PC-3 (cell line): ENCODE results near the gene ARHGDIB. TPM values are rescaled to one million over a fixed set of nuclear protein-coding genes. Genes with fewer than 3 reads are reported as not detected.

ENCODE experiments used
- ATAC-seq: fragments of 200-7000 bp; cut with Tn5 transposase; 2 replicates; pipeline ENCODE4 v1.9.1; 2020; ENCODE audit warnings: mild to moderate bottlenecking, moderate library complexity
- BruUV-seq: library from RNA; stranded (reverse); fragments of 400-500 nt; replicated peaks from 2 replicates; lab custom pipeline; 2021; lab: Mats Ljungman, UMichigan
- CTCF ChIA-PET: fragments of 300-600 bp; sonication (Branson Sonifier 250); formaldehyde crosslinking; loops from one replicate; lab custom pipeline; 2022; ENCODE audit warnings: antibody characterized with exemption; lab: Charles Lee
- POLR2A ChIA-PET: fragments of 300-600 bp; sonication (Branson Sonifier 250); formaldehyde crosslinking; loops from one replicate; lab custom pipeline; 2022; ENCODE audit warnings: antibody characterized with exemption; ENCODE audit not compliant: unreplicated experiment; lab: Charles Lee
- DNase-seq: peaks from one replicate; pipeline ENCODE4 v3.0.0-alpha.2; 2015
- H2AFZ ChIP-seq: fragments of 300-600 bp; sonication (generic); 2 replicates; pipeline ENCODE4 v1.6.0; 2016; ENCODE audit warnings: antibody characterized with exemption, low read length
- H3F3A ChIP-seq: fragments of 300-600 bp; sonication (generic); one replicate; pipeline ENCODE4 v1.6.0; 2017; ENCODE audit warnings: antibody characterized with exemption, low read length, control low read depth, mild to moderate bottlenecking; ENCODE audit not compliant: unreplicated experiment
- H3K27ac ChIP-seq: fragments of 300-600 bp; sonication (generic); 2 replicates; pipeline ENCODE4 v1.5.1; 2016; ENCODE audit warnings: mild to moderate bottlenecking, low read length
- H3K27me3 ChIP-seq: fragments of 300-600 bp; sonication (generic); 2 replicates; pipeline ENCODE4 v1.6.1; 2016; ENCODE audit warnings: low read length, mixed read lengths
- H3K36me3 ChIP-seq: fragments of 300-600 bp; sonication (generic); 2 replicates; pipeline ENCODE4 v1.6.1; 2016; ENCODE audit warnings: low read depth, mixed run types, low read length, mixed read lengths
- H3K4me1 ChIP-seq: fragments of 300-600 bp; sonication (generic); 2 replicates; pipeline ENCODE4 v1.5.1; 2016; ENCODE audit warnings: low read length; ENCODE audit not compliant: insufficient read depth
- H3K4me2 ChIP-seq: fragments of 300-600 bp; sonication (generic); 2 replicates; pipeline ENCODE4 v1.6.0; 2016; ENCODE audit warnings: low read length
- H3K4me3 ChIP-seq: fragments of 300-600 bp; sonication (generic); 2 replicates; pipeline ENCODE4 v1.5.1; 2016; ENCODE audit warnings: mild to moderate bottlenecking, low read length, mixed read lengths
- H3K79me2 ChIP-seq: fragments of 300-600 bp; sonication (generic); 2 replicates; pipeline ENCODE4 v1.6.1; 2017; ENCODE audit warnings: low read length, mixed read lengths
- H3K9ac ChIP-seq: fragments of 300-600 bp; sonication (generic); 2 replicates; pipeline ENCODE4 v1.6.0; 2016; ENCODE audit warnings: mild to moderate bottlenecking, low read length
- H3K9me2 ChIP-seq: fragments of 300-600 bp; sonication (generic); replicated peaks from 2 replicates; pipeline ENCODE4 v1.6.1; 2016; ENCODE audit warnings: mixed run types, low read length, mixed read lengths
- H3K9me3 ChIP-seq: fragments of 300-600 bp; sonication (generic); 2 replicates; pipeline ENCODE4 v1.6.1; 2016; ENCODE audit warnings: low read length, mixed read lengths
- H4K20me1 ChIP-seq: fragments of 300-600 bp; sonication (generic); 2 replicates; pipeline ENCODE4 v1.6.1; 2016; ENCODE audit warnings: low read length, mixed read lengths
- EZH2 ChIP-seq: fragments of 300-600 bp; sonication (generic); IDR thresholded peaks from one replicate; pipeline ENCODE4 v1.6.1; 2017; ENCODE audit warnings: antibody characterized with exemption, mild to moderate bottlenecking, low read length; ENCODE audit not compliant: unreplicated experiment
- EZH2phosphoT487 ChIP-seq: fragments of 300-600 bp; sonication (generic); IDR thresholded peaks from 2 replicates; pipeline ENCODE4 v1.6.1; 2018; ENCODE audit warnings: mild to moderate bottlenecking, antibody characterized with exemption, low read length, borderline replicate concordance
- intact Hi-C: fragments of 100-400 bp; cut with micrococcal nuclease; formaldehyde crosslinking; loops from 2 replicates; pipeline ENCODE4 v1.9.0; 2023
- total RNA-seq: library from RNA; depleted of rRNA; stranded (reverse); fragments of >200 nt; gene quantifications from 2 replicates; pipeline ENCODE4 v1.2.3, GENCODE V29; 2014
- TF ChIP-seq, protein P1 (sequence below): fragments of 300-600 bp; sonication (generic); conservative IDR thresholded peaks from 2 replicates; pipeline ENCODE4 v1.5.1; 2017; ENCODE audit warnings: antibody characterized with exemption, low read depth, mild to moderate bottlenecking, low read length

The ARHGDIB gene
- total RNA-seq, 1 experiment from 2014 or later, result 10.4 TPM

DNA sequence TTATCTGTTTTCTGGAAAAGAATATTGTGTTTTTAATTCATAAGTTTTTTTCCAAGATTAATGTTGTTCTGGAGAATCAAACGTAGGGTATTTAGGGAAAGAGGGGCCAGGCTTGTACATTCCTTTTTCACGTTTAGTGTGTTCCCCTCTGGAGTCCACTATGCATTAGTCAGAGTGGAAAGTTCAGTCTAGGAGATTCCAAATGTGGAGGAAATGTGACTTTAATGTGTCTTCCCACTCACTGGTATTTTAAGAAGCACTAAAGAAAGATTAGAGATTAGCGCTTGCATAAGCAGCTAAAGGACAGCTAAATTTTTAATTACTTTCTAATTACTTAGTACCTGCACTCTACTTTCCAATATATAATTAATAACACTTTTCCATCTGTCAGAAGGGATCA lies 7.1 kb upstream of the ARHGDIB start:
- TF ChIP-seq EZH2phosphoT487 (no peak), EZH2 (no peak)
- TF ChIP-seq, protein P1, sequence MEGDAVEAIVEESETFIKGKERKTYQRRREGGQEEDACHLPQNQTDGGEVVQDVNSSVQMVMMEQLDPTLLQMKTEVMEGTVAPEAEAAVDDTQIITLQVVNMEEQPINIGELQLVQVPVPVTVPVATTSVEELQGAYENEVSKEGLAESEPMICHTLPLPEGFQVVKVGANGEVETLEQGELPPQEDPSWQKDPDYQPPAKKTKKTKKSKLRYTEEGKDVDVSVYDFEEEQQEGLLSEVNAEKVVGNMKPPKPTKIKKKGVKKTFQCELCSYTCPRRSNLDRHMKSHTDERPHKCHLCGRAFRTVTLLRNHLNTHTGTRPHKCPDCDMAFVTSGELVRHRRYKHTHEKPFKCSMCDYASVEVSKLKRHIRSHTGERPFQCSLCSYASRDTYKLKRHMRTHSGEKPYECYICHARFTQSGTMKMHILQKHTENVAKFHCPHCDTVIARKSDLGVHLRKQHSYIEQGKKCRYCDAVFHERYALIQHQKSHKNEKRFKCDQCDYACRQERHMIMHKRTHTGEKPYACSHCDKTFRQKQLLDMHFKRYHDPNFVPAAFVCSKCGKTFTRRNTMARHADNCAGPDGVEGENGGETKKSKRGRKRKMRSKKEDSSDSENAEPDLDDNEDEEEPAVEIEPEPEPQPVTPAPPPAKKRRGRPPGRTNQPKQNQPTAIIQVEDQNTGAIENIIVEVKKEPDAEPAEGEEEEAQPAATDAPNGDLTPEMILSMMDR, result no peak
- BruUV-seq, result no TSS peak
- Histone ChIP-seq H3K79me2 (no peaks in the 10 kb centered on the region), H3K9ac (no peak overlapping the region), H4K20me1 (no peaks in the 10 kb centered on the region), H3K27me3 (no peaks in the 10 kb centered on the region), H3K4me3 (no peak overlapping the region), H3K9me2 (no peaks in the 10 kb centered on the region), H3K36me3 (no peaks in the 10 kb centered on the region), H3K4me1 (no peaks in the 10 kb centered on the region), H3K4me2 (no peak overlapping the region), H3K9me3 (no peaks in the 10 kb centered on the region), H3K27ac (no peak overlapping the region), H2AFZ (no peak overlapping the region), H3F3A (no peaks in the 10 kb centered on the region)
- intact Hi-C loops, result no loop called here
- no peak for DNase-seq
- ChIA-PET CTCF (no interaction called here), POLR2A (no interaction called here)
- ATAC-seq, result no peak

DNA sequence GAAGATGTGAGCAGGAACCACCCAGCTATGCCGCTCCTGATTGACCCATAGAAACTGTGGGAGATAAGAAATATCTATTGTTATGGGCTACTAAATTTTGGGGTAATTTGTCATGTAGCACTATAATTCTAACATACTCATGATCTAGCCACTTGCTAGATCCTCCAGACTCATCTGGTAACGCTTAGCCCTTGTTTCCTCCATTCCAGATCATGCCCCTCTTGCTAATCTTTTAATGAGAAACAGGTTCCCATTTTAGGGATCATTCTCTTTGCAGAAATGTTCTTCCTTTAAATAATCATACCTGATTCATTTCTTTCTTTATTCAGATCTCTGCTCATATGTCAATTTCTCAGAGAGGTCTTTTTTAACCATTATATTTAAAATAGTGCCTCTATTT lies 3.8 kb upstream of the ARHGDIB start:
- ATAC-seq (no peak), DNase-seq (no peak)
- H3K9me3 ChIP-seq, result no peaks in the 10 kb centered on the region
- TF ChIP-seq, protein P1, result no peak
- TF ChIP-seq EZH2 (no peak), EZH2phosphoT487 (no peak)
- no peaks in the 10 kb centered on the region for H3F3A ChIP-seq
- ChIA-PET POLR2A (no interaction called here), CTCF (no interaction called here)
- intact Hi-C loops, result no loop called here
- no peaks in the 10 kb centered on the region for H3K9me2 ChIP-seq
- BruUV-seq, result no TSS peak
- no peak overlapping the region for H3K27ac ChIP-seq
- H3K79me2 ChIP-seq, result no peaks in the 10 kb centered on the region
- no peaks in the 10 kb centered on the region for H3K36me3 ChIP-seq
- no peak overlapping the region for H3K4me3 ChIP-seq
- no peak overlapping the region for H3K9ac ChIP-seq
- no peak overlapping the region for H2AFZ ChIP-seq
- no peaks in the 10 kb centered on the region for H4K20me1 ChIP-seq
- H3K4me1 ChIP-seq, result peaks cover 17% of the 10 kb centered on the region
- H3K27me3 ChIP-seq, result no peaks in the 10 kb centered on the region
- no peak overlapping the region for H3K4me2 ChIP-seq

DNA sequence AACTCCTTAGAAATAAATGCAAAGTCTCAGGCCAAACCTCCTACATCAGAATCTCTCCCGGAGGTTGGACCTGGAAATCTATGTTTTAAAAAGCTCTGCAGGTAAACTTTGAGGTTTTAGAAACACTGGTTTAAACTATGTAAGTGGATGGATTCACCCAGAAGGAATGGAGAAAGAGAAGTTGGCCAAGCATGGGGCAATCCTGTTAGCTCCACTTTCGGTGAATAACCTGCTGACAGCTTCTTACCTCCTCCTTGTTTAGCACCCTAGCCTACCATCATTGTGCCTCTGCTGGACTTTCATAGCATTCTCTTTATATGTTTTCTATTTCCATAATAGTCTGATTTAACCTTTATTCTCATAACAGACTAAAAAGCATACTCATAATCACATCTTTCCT lies 3.0 kb upstream of the ARHGDIB start:
- BruUV-seq, result no TSS peak
- no peaks in the 10 kb centered on the region for H3K79me2 ChIP-seq
- H3K36me3 ChIP-seq, result no peaks in the 10 kb centered on the region
- no peaks in the 10 kb centered on the region for H3F3A ChIP-seq
- H2AFZ ChIP-seq, result no peak overlapping the region
- H3K27me3 ChIP-seq, result no peaks in the 10 kb centered on the region
- ChIA-PET CTCF (no interaction called here), POLR2A (no interaction called here)
- peaks cover 17% of the 10 kb centered on the region for H3K4me1 ChIP-seq
- DNase-seq (no peak), ATAC-seq (no peak)
- H3K27ac ChIP-seq, result no peak overlapping the region
- H3K9me2 ChIP-seq, result no peaks in the 10 kb centered on the region
- H3K9ac ChIP-seq, result no peak overlapping the region
- H3K4me2 ChIP-seq, result no peak overlapping the region
- TF ChIP-seq EZH2phosphoT487 (no peak), EZH2 (no peak)
- TF ChIP-seq, protein P1, result no peak
- H3K4me3 ChIP-seq, result no peak overlapping the region
- H3K9me3 ChIP-seq, result no peaks in the 10 kb centered on the region
- intact Hi-C loops, result no loop called here
- H4K20me1 ChIP-seq, result no peaks in the 10 kb centered on the region
